ENCODE data around the gene SSBP4. TPM values are rescaled to one million over a fixed set of nuclear protein-coding genes. Genes with fewer than 3 reads are reported as not detected.
A peak's percentile ranks its signal among the peaks of the same experiment; 100 is the strongest.

The SSBP4 gene
- total and polyA plus RNA-seq, 9 of the 15 experiments (the other 6 are each of a cell fraction or from before 2014, with no cell fraction given): 1.1 to 189 (median 39.0) TPM

GRCh38 chr19:18466354-18466753, 47.2 kb downstream of the SSBP4 start (continued):
- no peak for TF ChIP-seq ATF3 (IDR thresholded peaks at IDR 0.05)
- no peak for TF ChIP-seq ATF3 (CRISPR knock-in tag; conservative IDR thresholded peaks at IDR 0.05)

- ChIA-PET CTCF (ENCODE audit: low intra/inter-chr PET ratio) (no interaction called here), POLR2A (no interaction called here)
- Histone ChIP-seq H3K9me3 (replicated peaks; ENCODE audit: control insufficient read depth, insufficient read depth, low read depth, low read length) (no peaks in the 10 kb centered on the region), H3K36me3 (ENCODE audit: control insufficient read depth, insufficient read depth, low read length) (peaks cover 46% of the 10 kb centered on the region; the same call in 2 of the 3 replicates), H3K9me1 (ENCODE audit: control insufficient read depth, insufficient read depth, low read length) (peaks cover 20% of the 10 kb centered on the region), H3K4me1 (replicated peaks in 1 of 2; ENCODE audit: control insufficient read depth in 2 of 2, insufficient read depth in 2 of 2, low read length in 2 of 2) (peaks cover 6 to 62% of the 10 kb centered on the region in 2 experiments; a peak in 4 of 5 replicates), H4K20me1 (replicated peaks; ENCODE audit: control insufficient read depth, insufficient read depth, low read length) (peaks cover 38% of the 10 kb centered on the region), H3K4me2 (ENCODE audit: insufficient read depth, low read length) (no peak overlapping the region), H3K9ac (ENCODE audit: insufficient read depth in 1 of 2, low read depth in 2 of 2, low read length in 2 of 2) (no peak overlapping the region), H3K27ac (ENCODE audit: extremely low read depth, low read depth, low read length) (no peak overlapping the region), H3K4me3 (no peak overlapping the region), H2AFZ (ENCODE audit: low read depth, low read length) (no peak overlapping the region), H3K27me3 (ENCODE audit: control insufficient read depth in 2 of 2, insufficient read depth in 2 of 2, low read length in 2 of 2) (no peaks in the 10 kb centered on the region), H3K79me2 (ENCODE audit: control insufficient read depth, insufficient read depth, low read length) (peaks cover 29% of the 10 kb centered on the region)
- DNase-seq (ENCODE audit: extremely low read depth in 1 of 4, low spot score in 3 of 4) (no peak), ATAC-seq (no peak), FAIRE-seq (peak; percentile 40)
- in situ Hi-C loops (cut with MboI): loop anchor here (5.0 kb wide), 1 partner anchor 209 kb away; no protein-coding TSS in a partner anchor
- no TSS peak for BruUV-seq (replicated peaks)
- 87% methylated on average over 3 of the region's 3 CpGs for WGBS (ENCODE audit: insufficient coverage, low coverage, missing lambda C conversion rate)
- intact Hi-C loops (cut with micrococcal nuclease): loop anchor here (5.0 kb wide), 1 partner anchor 209 kb away; no protein-coding TSS in a partner anchor
- TF ChIP-seq EGR1 (conservative IDR thresholded peaks at IDR 0.05): peak; percentile 30
- peak; percentile 49 to 56; a peak in 2 of 4 replicates for TF ChIP-seq MLLT1 (IDR thresholded peaks at IDR 0.05)
- TF ChIP-seq SRSF3 (IDR thresholded peaks at IDR 0.05; ENCODE audit: insufficient read depth, low read length): no peak
- no peak for TF ChIP-seq RB1 (IDR thresholded peaks at IDR 0.05; ENCODE audit: low read depth)
- no peak for TF ChIP-seq FOS (IDR thresholded peaks at IDR 0.05; ENCODE audit: extremely low read depth, insufficient read length)
- peak; percentile 52 for TF ChIP-seq NKRF (IDR thresholded peaks at IDR 0.05; ENCODE audit: borderline replicate concordance)
- TF ChIP-seq CBFB (CRISPR knock-in tag; IDR thresholded peaks at IDR 0.05): no peak
- TF ChIP-seq ARHGAP35 (IDR thresholded peaks at IDR 0.05; ENCODE audit: partially characterized antibody): peak; percentile 37
- peak; percentile 30 for TF ChIP-seq ZNF280A (IDR thresholded peaks at IDR 0.05; ENCODE audit: low read depth, partially characterized antibody)
- peak; percentile 92 for TF ChIP-seq LARP7 (IDR thresholded peaks at IDR 0.05)
- peak; percentile 54; the same call in 1 of the 2 replicates for TF ChIP-seq EHMT2 (IDR thresholded peaks at IDR 0.05)
- TF ChIP-seq ARID1B (IDR thresholded peaks at IDR 0.05): 0 out of 2 replicates have a peak, but pooled peaks have one; percentile 25
- 0 out of 2 replicates have a peak, but pooled peaks have one; percentile 31 for TF ChIP-seq POLR2A (conservative IDR thresholded peaks at IDR 0.05)
- TF ChIP-seq OTX1 (CRISPR knock-in tag; IDR thresholded peaks at IDR 0.05): peak; percentile 48; the same call in 1 of the 2 replicates
- peak; percentile 56 for TF ChIP-seq PHF20 (IDR thresholded peaks at IDR 0.05; ENCODE audit: partially characterized antibody)
These were observed 48.8 kb downstream of the SSBP4 start for GRCh38 chr19:18467978-18468377.

All from K562 (cell line).